ENCODE results near the gene UBR3.

Gene UBR3

GRCh38 chr2:170077830-170078569 lies 250.7 kb downstream of the UBR3 start:
- Histone ChIP-seq H3K27ac (ENCODE audit: extremely low read depth, low read depth, low read length) (no peak overlapping the region), H3K9me3 (ENCODE audit: control insufficient read depth, insufficient read depth, low read depth, low read length) (no peaks in the 10 kb centered on the region), H3K4me3 (ENCODE audit: low read depth, low read length) (no peak overlapping the region), H3K36me3 (ENCODE audit: control insufficient read depth in 2 of 2, insufficient read depth in 1 of 2, low read length in 2 of 2) (peaks cover 7 to 42% of the 10 kb centered on the region in 2 experiments), H3K4me1 (ENCODE audit: control insufficient read depth, insufficient read depth, low read length) (no peaks in the 10 kb centered on the region)
- ChIA-PET POLR2A (no interaction called here), CTCF (no interaction called here)
- TF ChIP-seq ZNF610 (tag by site-specific recombination; IDR thresholded peaks at IDR 0.05; ENCODE audit: borderline replicate concordance): no peak
- no peak for TF ChIP-seq GLI4 (tag by site-specific recombination; IDR thresholded peaks at IDR 0.05)
- no peak for TF ChIP-seq INSM2 (tag by site-specific recombination; IDR thresholded peaks at IDR 0.05)
- no peak for TF ChIP-seq ZNF223 (tag by site-specific recombination; IDR thresholded peaks at IDR 0.05)
- no peak for TF ChIP-seq SCRT2 (tag by site-specific recombination; IDR thresholded peaks at IDR 0.05)
- no peak for TF ChIP-seq REPIN1 (tag by site-specific recombination; IDR thresholded peaks at IDR 0.05; ENCODE audit: low read depth)
- TF ChIP-seq ZNF2 (tag by site-specific recombination; IDR thresholded peaks at IDR 0.05): no peak
- no peak for TF ChIP-seq HOXA7 (CRISPR knock-in tag; IDR thresholded peaks at IDR 0.05; ENCODE audit: borderline replicate concordance)
- TF ChIP-seq ZNF155 (tag by site-specific recombination; IDR thresholded peaks at IDR 0.05): no peak
- no peak for TF ChIP-seq ZNF10 (tag by site-specific recombination; IDR thresholded peaks at IDR 0.05)
- TF ChIP-seq ZNF416 (tag by site-specific recombination; IDR thresholded peaks at IDR 0.05): no peak
- no peak for TF ChIP-seq ZNF362 (tag by site-specific recombination; IDR thresholded peaks at IDR 0.05)
- TF ChIP-seq PATZ1 (tag by site-specific recombination; IDR thresholded peaks at IDR 0.05): no peak
- no peak for TF ChIP-seq ZNF548 (tag by site-specific recombination; IDR thresholded peaks at IDR 0.05)
- no peak for TF ChIP-seq ZNF626 (tag by site-specific recombination; IDR thresholded peaks at IDR 0.05)
- no peak for TF ChIP-seq ZNF211 (tag by site-specific recombination; IDR thresholded peaks at IDR 0.05; ENCODE audit: low read depth)
- TF ChIP-seq ZNF140 (tag by site-specific recombination; IDR thresholded peaks at IDR 0.05): no peak
- no peak for TF ChIP-seq OVOL3 (tag by site-specific recombination; IDR thresholded peaks at IDR 0.05)
- TF ChIP-seq GLI2 (tag by site-specific recombination; IDR thresholded peaks at IDR 0.05; ENCODE audit: borderline replicate concordance, low read depth): no peak
- no peak for TF ChIP-seq ZNF555 (tag by site-specific recombination; conservative IDR thresholded peaks at IDR 0.05)

- Histone ChIP-seq H3K4me1 (ENCODE audit: control insufficient read depth, insufficient read depth, low read length) (no peaks in the 10 kb centered on the region), H3K4me3 (ENCODE audit: low read depth, low read length) (no peak overlapping the region), H3K36me3 (ENCODE audit: control insufficient read depth in 2 of 2, insufficient read depth in 1 of 2, low read length in 2 of 2) (peaks cover 7 to 23% of the 10 kb centered on the region in 2 experiments), H3K27ac (ENCODE audit: extremely low read depth, low read depth, low read length) (no peak overlapping the region), H3K9me3 (ENCODE audit: control insufficient read depth, insufficient read depth, low read depth, low read length) (no peaks in the 10 kb centered on the region)
- CTCF ChIA-PET: interaction anchor here (0.5 to 0.7 kb wide), 3 partner anchors 11 to 557 kb away, joined by 3 read pairs; no protein-coding TSS in a partner anchor
- POLR2A ChIA-PET: no interaction called here
- TF ChIP-seq SALL2 (tag by site-specific recombination; IDR thresholded peaks at IDR 0.05; ENCODE audit: borderline replicate concordance) (no peak), SP7 (tag by site-specific recombination; IDR thresholded peaks at IDR 0.05) (no peak), ZNF155 (tag by site-specific recombination; IDR thresholded peaks at IDR 0.05) (no peak), RBAK (tag by site-specific recombination; IDR thresholded peaks at IDR 0.05) (no peak), HOXA7 (CRISPR knock-in tag; IDR thresholded peaks at IDR 0.05; ENCODE audit: borderline replicate concordance) (no peak), SETDB1 (IDR thresholded peaks at IDR 0.05; ENCODE audit: insufficient read length, low read length) (no peak), ZEB2 (tag by site-specific recombination; IDR thresholded peaks at IDR 0.05) (no peak), ZNF560 (tag by site-specific recombination; IDR thresholded peaks at IDR 0.05; ENCODE audit: borderline replicate concordance) (no peak), KLF17 (tag by site-specific recombination; IDR thresholded peaks at IDR 0.05) (no peak), ZNF449 (tag by site-specific recombination; IDR thresholded peaks at IDR 0.05) (no peak)
Measured at GRCh38 chr2:170084820-170085491, 257.7 kb downstream of the UBR3 start.
